ENCODE data around the gene CACNA1B. TPM values are rescaled to one million over a fixed set of nuclear protein-coding genes. Genes with fewer than 3 reads are reported as not detected.
"Not testable (repeated sequence)": the region's sequence is repeated elsewhere in the genome, so short reads cannot be mapped to it uniquely, and the experiment has no call there.

CACNA1B gene
- total and polyA plus RNA-seq, 9 of the 15 experiments (the other 6 are each of a cell fraction or from before 2014, with no cell fraction given), result 0.01 to 0.04 TPM; not detected in 7

DNA sequence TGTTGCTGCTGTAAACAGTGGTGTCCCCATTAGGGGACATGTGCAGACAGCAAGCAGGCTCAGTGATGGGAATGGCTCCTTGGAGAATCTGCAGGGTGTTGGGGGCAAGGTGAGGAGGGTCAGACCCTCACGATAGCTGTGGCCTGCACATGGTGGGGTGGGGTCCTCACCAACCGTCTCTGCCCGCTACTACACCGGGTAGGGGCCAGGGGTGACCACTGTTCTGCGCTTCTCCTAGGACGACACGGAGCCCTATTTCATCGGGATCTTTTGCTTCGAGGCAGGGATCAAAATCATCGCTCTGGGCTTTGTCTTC, 4.9 kb downstream of the CACNA1B start:
- BruUV-seq (replicated peaks), result no TSS peak
- FAIRE-seq, result no peak
- ChIA-PET POLR2A (no interaction called here), CTCF (ENCODE audit: low intra/inter-chr PET ratio) (no interaction called here)
- Histone ChIP-seq H3K36me3 (ENCODE audit: control insufficient read depth, insufficient read depth, low read length) (no peaks in the 10 kb centered on the region), H3K27ac (ENCODE audit: extremely low read depth, low read depth, low read length) (no peak overlapping the region), H2AFZ (ENCODE audit: low read depth, low read length) (no peak overlapping the region), H3K4me2 (ENCODE audit: insufficient read depth, low read length) (no peak overlapping the region), H4K20me1 (replicated peaks; ENCODE audit: control insufficient read depth, insufficient read depth, low read length) (0 out of 2 replicates have a peak, but pooled peaks cover 7% of the 10 kb centered on the region), H3K79me2 (ENCODE audit: control insufficient read depth, insufficient read depth, low read length) (no peaks in the 10 kb centered on the region), H3K9me1 (ENCODE audit: control insufficient read depth, insufficient read depth, low read length) (no peaks in the 10 kb centered on the region), H3K4me3 (no peak overlapping the region), H3K27me3 (ENCODE audit: control insufficient read depth in 2 of 2, insufficient read depth in 2 of 2, low read length in 2 of 2) (peaks cover 0 to 16% of the 10 kb centered on the region in 2 experiments; a peak in 1 of 5 replicates), H3K4me1 (replicated peaks in 1 of 2; ENCODE audit: control insufficient read depth in 2 of 2, insufficient read depth in 2 of 2, low read length in 2 of 2) (peaks cover 0 to 12% of the 10 kb centered on the region in 2 experiments; a peak in 2 of 5 replicates), H3K9me3 (replicated peaks; ENCODE audit: control insufficient read depth, insufficient read depth, low read depth, low read length) (no peaks in the 10 kb centered on the region), H3K9ac (ENCODE audit: insufficient read depth in 1 of 2, low read depth in 2 of 2, low read length in 2 of 2) (no peak overlapping the region)
- TF ChIP-seq BDP1 (IDR thresholded peaks at IDR 0.05; ENCODE audit: insufficient read depth, insufficient read length), result no peak
- no peak for TF ChIP-seq ZNF384 (IDR thresholded peaks at IDR 0.05; ENCODE audit: low read depth, low read length)
- TF ChIP-seq TEAD1 (CRISPR knock-in tag; IDR thresholded peaks at IDR 0.05), result no peak
- no peak for TF ChIP-seq CC2D1A (IDR thresholded peaks at IDR 0.05)
- no peak for TF ChIP-seq ZNF584 (CRISPR knock-in tag; IDR thresholded peaks at IDR 0.05; ENCODE audit: low read depth)
- TF ChIP-seq JUN (IDR thresholded peaks at IDR 0.05; ENCODE audit: borderline replicate concordance, low read depth, low read length), result no peak
- no peak for TF ChIP-seq JUN (CRISPR knock-in tag; IDR thresholded peaks at IDR 0.05; ENCODE audit: borderline replicate concordance)
- no peak for TF ChIP-seq OTX1 (CRISPR knock-in tag; IDR thresholded peaks at IDR 0.05)
- TF ChIP-seq ZSCAN32 (CRISPR knock-in tag; IDR thresholded peaks at IDR 0.05), result no peak
- TF ChIP-seq HNRNPLL (IDR thresholded peaks at IDR 0.05; ENCODE audit: low read depth, low read length, poor library complexity, severe bottlenecking), result no peak
- no peak for TF ChIP-seq HCFC1 (IDR thresholded peaks at IDR 0.05; ENCODE audit: low read depth, low read length)
- intact Hi-C loops (cut with micrococcal nuclease), result no loop called here
- ATAC-seq, result no peak
- DNase-seq (ENCODE audit: extremely low read depth in 1 of 4, low spot score in 3 of 4), result no peak
- 1% methylated on average over 10 of the region's 10 CpGs for WGBS (ENCODE audit: insufficient coverage, low coverage, missing lambda C conversion rate)
- in situ Hi-C loops (cut with MboI), result no loop called here

DNA sequence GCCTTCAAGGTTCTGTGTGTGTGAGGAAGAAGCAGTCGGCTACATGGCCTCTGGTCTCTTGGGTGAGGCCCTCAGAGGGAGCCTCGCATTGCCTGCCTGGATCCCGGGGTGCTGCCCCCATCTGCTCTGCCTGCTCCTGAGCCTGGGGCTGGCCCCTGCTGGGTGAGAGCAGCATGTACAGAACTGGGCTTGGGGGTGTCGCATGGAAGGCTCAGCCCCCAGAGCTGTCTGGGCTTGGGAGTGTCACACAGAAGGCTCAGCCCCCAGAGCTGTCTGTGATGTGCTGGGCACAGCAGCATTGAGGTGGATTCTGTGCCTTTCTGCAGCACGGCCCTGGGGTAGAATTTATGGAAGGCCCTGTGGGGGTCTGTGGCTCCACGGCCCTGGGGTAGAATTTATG, 6.4 kb downstream of the CACNA1B start:
- H3K4me2 ChIP-seq (ENCODE audit: insufficient read depth, low read length); H3K27ac ChIP-seq (ENCODE audit: extremely low read depth, low read depth, low read length); H4K20me1 ChIP-seq (replicated peaks; ENCODE audit: control insufficient read depth, insufficient read depth, low read length); H3K36me3 ChIP-seq (ENCODE audit: control insufficient read depth, insufficient read depth, low read length); CTCF ChIA-PET (ENCODE audit: low intra/inter-chr PET ratio); H3K79me2 ChIP-seq (ENCODE audit: control insufficient read depth, insufficient read depth, low read length); H3K4me1 ChIP-seq (replicated peaks in 1 of 2; ENCODE audit: control insufficient read depth in 2 of 2, insufficient read depth in 2 of 2, low read length in 2 of 2); DNase-seq (ENCODE audit: extremely low read depth in 1 of 4, low spot score in 3 of 4); FAIRE-seq; POLR2A ChIA-PET; ATAC-seq; H3K9me1 ChIP-seq (ENCODE audit: control insufficient read depth, insufficient read depth, low read length); H3K4me3 ChIP-seq; in situ Hi-C loops (cut with MboI); H2AFZ ChIP-seq (ENCODE audit: low read depth, low read length); BruUV-seq (replicated peaks); intact Hi-C loops (cut with micrococcal nuclease); H3K9me3 ChIP-seq (replicated peaks; ENCODE audit: control insufficient read depth, insufficient read depth, low read depth, low read length); H3K9ac ChIP-seq (ENCODE audit: insufficient read depth in 1 of 2, low read depth in 2 of 2, low read length in 2 of 2): not testable (repeated sequence)
- H3K27me3 ChIP-seq (ENCODE audit: control insufficient read depth in 2 of 2, insufficient read depth in 2 of 2, low read length in 2 of 2), result peaks cover 0 to 15% of the 10 kb centered on the region in 2 experiments; a peak in 1 of 5 replicates
- WGBS (ENCODE audit: insufficient coverage, low coverage, missing lambda C conversion rate), result no CpG with 5 or more reads among the region's 6 CpGs
